ENCODE measurements around the gene PARP3. TPM values are rescaled to one million over a fixed set of nuclear protein-coding genes. Genes with fewer than 3 reads are reported as not detected.

The PARP3 gene
- polyA plus RNA-seq, 5 donors = 16.3 to 24.2 (median 20.1) TPM

DNA sequence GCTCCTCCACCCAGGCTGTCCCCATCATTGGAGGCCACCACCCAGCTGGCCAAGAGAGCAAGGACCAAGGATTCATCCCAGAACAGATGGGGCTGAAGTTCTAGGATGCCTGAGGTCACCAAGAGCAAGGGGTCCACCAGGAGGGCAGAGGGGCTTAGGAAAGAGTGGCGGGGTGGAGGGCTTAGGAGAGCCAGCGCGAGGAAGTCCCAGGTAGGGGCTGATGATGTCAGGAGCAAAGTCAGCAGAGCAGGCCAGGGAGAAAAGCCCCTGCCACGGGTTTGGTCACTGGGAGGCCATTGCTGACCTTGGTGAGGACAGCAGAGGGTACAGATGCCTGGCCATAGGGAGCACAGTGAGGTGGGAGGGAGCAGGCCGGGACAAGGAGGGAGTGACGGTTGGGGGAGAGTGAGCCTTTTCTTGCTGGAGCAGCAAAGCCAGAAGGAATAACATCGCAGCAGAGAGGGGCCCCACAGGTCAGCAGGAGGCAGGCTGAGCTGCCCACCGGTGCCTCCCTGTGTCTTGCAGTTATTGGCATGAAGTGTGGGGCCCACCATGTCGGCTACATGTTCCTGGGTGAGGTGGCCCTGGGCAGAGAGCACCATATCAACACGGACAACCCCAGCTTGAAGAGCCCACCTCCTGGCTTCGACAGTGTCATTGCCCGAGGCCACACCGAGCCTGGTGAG is 5.2 kb downstream of the PARP3 start:
- DNase-seq = no peak

DNA sequence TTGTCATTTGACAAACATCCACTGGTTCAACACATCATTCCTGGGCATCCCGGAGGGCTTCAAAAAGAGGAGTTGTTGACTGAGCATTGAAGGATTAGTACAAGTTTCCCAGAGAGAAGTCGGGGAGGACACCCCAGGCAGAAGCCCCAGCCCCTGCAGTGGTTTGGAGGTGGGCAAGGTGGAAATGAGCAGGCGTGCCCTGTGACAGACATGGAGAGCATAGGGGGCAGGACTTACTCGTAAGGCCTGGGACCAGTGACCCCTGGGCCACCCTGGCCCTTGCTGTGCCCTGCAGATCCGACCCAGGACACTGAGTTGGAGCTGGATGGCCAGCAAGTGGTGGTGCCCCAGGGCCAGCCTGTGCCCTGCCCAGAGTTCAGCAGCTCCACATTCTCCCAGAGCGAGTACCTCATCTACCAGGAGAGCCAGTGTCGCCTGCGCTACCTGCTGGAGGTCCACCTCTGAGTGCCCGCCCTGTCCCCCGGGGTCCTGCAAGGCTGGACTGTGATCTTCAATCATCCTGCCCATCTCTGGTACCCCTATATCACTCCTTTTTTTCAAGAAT is 5.9 kb downstream of the PARP3 start:
- no peak for DNase-seq

GRCh38 chr3:51949121-51949520 is 7.0 kb downstream of the PARP3 start:
- no peak for DNase-seq

GRCh38 chr3:51950899-51951298 is 8.7 kb downstream of the PARP3 start:
- no peak for DNase-seq

DNA sequence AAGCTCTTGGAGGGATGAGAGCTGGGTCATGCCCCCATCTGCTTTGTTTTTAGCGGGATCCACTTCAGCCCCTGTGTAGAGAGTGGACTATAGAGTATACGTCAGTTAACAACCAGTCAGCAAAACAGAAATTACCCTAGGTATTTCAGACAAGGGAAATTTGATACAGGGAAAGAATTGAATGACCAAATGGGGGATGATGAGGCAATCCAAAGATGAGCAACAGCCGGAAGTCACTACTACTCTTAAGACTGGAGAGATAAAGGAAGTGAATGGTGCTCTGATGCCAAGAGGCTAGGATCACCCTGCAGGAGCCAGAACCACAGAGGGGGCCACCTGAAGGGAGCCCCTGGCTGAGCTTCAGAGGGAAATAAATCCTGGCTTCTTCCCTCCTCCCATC is 11.3 kb downstream of the PARP3 start:
- no peak for DNase-seq

DNA sequence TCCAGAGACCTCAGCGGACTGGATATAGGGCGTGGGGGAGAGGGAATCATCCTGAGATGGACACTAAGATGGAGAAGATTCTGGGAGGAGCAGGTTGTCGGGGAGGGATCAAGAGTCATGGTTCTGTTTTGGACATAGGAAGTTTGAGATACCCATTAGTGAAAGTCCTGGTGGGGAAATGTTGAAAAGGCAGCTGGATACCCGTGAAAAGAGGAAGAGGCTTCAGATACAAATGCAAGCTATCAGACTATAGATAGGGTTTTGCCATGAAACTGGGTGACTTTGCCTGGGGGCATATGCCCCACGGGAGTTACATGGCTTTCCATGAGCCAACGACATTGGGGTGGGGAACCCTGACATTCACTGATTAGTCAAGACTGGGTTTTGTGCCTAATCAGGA is 11.9 kb downstream of the PARP3 start:
- no peak for DNase-seq

DNA sequence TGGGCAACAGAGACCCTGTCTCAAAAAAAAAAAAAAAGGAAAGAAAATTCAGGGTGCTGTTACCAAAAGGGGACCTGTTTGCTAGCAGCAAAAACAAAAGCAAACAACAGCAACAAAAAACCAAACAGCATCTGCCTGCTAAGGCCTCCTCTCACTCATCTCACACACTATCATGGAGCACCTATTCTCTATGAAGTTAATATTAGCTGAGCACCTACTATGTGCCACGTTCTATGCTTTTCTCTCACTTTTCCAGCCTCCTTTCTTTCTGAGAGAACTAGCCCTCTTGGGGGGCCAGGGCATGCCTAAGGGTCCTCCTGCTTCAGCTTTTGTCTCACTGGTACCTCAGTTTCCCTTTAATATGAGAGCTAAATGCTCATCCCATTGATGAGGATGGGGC is 12.6 kb downstream of the PARP3 start:
- DNase-seq = no peak

DNA sequence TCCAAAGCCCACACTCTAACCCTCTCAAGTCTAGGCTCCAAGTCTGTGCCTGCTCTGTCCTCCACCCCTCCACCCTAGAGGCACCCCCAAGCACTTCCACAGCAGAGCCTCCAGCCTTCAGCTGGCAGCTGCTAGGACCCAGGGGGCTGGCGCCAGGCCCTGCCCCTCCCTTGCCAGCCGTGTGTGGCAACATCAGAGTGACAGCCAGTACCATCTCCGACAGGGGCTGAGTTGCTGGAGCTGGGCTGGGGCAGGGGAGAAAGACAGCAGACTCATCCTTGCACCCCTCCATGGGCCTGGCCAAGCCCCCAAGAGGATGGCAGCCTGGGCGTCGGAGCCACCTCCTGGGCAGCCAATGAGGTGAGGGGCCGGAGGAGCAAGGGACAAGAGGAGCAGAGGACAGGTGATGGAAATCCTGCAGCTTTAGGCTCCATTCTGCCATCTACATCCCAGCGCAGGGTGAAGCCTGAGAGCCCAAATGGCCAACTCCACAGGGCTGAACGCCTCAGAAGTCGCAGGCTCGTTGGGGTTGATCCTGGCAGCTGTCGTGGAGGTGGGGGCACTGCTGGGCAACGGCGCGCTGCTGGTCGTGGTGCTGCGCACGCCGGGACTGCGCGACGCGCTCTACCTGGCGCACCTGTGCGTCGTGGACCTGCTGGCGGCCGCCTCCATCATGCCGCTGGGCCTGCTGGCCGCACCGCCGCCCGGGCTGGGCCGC is 13.2 kb downstream of the PARP3 start, which contains the start of gene GPR62:
Gene GPR62, plus strand, starts transcription at position 207 of the 718 bp plus-strand sequence. Its CDS starts 272 bp downstream, at position 479.
- no peak for DNase-seq

DNA sequence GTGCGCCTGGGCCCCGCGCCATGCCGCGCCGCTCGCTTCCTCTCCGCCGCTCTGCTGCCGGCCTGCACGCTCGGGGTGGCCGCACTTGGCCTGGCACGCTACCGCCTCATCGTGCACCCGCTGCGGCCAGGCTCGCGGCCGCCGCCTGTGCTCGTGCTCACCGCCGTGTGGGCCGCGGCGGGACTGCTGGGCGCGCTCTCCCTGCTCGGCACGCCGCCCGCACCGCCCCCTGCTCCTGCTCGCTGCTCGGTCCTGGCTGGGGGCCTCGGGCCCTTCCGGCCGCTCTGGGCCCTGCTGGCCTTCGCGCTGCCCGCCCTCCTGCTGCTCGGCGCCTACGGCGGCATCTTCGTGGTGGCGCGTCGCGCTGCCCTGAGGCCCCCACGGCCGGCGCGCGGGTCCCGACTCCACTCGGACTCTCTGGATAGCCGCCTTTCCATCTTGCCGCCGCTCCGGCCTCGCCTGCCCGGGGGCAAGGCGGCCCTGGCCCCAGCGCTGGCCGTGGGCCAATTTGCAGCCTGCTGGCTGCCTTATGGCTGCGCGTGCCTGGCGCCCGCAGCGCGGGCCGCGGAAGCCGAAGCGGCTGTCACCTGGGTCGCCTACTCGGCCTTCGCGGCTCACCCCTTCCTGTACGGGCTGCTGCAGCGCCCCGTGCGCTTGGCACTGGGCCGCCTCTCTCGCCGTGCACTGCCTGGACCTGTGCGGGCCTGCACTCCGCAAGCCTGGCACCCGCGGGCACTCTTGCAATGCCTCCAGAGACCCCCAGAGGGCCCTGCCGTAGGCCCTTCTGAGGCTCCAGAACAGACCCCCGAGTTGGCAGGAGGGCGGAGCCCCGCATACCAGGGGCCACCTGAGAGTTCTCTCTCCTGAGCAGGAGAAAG is 14.0 kb downstream of the PARP3 start:
- peak; percentile 71 to 72 for DNase-seq

- DNase-seq = no peak
Measured at GRCh38 chr3:51957520-51958205, 15.5 kb downstream of the PARP3 start.

DNA sequence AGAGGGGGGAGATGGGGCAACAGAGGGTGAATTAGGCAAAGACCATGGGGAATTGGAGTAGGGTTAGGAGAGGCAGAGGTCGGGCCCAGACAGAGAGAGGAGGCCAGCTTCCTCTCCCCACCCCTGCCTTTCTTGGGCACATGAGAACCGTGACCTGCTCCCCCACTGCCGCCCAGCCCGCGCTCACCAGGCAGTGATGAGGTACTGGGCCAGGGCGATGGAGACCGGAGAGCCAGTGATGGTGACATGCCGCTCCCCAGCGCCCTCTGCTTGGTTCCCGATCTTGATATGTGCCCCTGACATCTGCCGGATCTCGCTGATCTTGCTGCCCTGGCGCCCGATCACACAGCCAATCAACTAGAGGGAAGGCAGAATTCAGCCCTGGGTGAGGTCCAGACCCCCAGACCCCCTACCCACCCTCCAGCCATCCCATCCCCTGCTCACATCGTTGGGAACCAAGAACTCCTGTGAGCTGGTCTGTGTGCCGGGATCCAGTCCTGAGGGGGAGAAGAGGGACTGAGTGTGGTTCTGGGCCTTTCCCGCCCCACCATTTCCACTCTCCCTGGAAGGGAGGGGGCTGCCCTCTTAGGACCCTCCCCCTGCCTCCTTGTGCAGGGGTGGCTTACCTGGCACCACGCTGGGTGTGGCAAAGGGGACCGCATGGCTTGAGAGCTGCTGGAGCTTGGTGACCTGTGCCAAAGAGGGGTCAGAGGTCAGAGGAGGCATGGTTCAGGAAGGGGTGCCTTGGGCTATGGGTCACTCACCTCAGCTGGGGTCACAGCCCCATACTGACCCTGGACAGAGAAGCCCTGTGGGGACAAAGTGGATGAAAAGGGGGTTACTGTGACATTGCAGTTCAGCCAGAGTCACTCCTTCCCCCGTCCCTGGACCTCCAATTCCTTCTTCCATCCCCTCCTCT is 16.7 kb downstream of the PARP3 start:
- DNase-seq = no peak

DNA sequence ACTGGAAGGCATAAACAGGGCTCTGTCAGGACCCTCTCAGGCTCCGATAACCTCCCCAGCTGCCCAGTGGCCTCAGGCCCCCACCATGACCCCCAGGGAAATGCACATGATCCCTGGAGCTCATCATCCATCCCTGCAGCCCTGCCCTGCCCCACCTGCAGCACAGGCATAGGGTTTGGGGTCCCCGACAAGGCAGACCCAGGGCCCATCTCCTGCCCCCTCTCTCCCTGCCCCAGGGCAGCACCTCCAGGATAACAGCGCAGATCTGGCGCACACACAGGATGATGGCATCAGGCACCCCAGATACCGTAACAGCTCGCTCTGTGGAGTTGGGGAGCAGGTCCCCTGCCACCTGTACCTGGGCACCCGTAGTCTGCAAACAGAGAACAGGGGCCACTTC is 17.5 kb downstream of the PARP3 start:
- no peak for DNase-seq

DNA sequence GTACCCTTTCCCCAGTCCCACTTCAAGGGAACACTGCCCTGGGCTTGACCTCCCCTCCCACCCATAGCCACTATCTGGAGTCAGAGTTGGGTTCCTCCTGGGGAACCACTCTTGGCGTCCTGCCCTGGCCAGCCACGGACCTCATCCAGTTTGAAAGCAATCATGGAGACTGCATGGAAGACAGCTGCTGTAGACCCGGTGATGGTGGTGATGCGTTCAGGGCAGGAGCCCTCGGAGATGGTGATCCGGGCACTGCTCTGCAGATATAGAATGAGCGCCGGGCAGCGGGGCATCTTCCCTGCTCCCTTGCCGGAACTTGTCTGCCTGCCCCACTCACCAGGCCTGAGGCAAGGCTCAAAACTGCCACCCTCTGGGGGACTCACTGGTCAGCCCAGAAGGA is 18.2 kb downstream of the PARP3 start:
- DNase-seq = no peak

DNA sequence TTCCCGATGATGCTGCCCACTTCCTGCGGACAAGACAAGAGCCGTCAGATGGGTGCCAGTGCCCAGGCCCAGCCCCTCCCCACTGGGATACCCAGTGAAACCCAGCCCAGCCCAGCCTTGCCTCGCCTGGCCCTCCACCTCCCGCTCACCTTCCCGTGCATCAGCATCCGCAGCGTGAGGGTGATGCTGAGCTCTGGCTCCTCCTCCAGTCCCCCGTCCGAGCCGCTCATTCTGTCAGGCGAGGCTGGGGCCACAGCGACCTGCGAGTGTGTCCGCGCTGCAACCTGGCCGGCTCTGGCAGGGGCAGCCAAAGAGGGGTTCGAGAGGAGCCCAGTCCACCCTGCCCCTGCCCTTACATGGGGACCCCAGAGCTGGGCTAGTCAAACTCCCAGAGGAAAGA is 18.8 kb downstream of the PARP3 start:
- DNase-seq = no peak

GRCh38 chr3:51961602-51962569 is 19.7 kb downstream of the PARP3 start:
- DNase-seq = no peak

- DNase-seq = no peak
Measured at GRCh38 chr3:51962854-51963530, 20.8 kb downstream of the PARP3 start.

- DNase-seq = no peak
Measured at GRCh38 chr3:51963951-51964451, 21.8 kb downstream of the PARP3 start.

- DNase-seq = no peak
Measured at GRCh38 chr3:51964521-51964920, 22.4 kb downstream of the PARP3 start.
